Peyer's patch (tissue), 4 donors: ENCODE measurements around the gene PSEN1. TPM values are rescaled to one million over a fixed set of nuclear protein-coding genes. Genes with fewer than 3 reads are reported as not detected.
A peak's percentile ranks its signal among the peaks of the same experiment; 100 is the strongest.

Source experiments
- DNase-seq, 3 donors: peaks; one replicate each; pipeline ENCODE4 v3.0.0-alpha.2; 2017 to 2019
- H3K27ac ChIP-seq, 4 donors: fragments of 200-600 bp; sonication (generic); one replicate each; pipeline ENCODE4 v1.5.1; 2016 to 2019
- H3K27me3 ChIP-seq, 2 donors: fragments of 200-600 bp; sonication (generic); one replicate each; pipeline ENCODE4 v1.5.1; 2019
- H3K36me3 ChIP-seq, 3 donors: fragments of 200-600 bp; sonication (generic); one replicate each; pipeline ENCODE4 v1.5.1; 2016 to 2019
- H3K4me1 ChIP-seq, 4 donors: fragments of 200-600 bp; sonication (generic); one replicate each; pipeline ENCODE4 v1.5.1; 2016 to 2019
- H3K4me3 ChIP-seq, 4 donors: fragments of 200-600 bp; sonication (generic); 1 replicate in 3 of 4; 2 replicates in 1 of 4; pipeline ENCODE4 v1.5.1; 2016 to 2019; ENCODE audit warnings: mild to moderate bottlenecking in 1 of 4
- H3K9me3 ChIP-seq, 4 donors: fragments of 200-600 bp; sonication (generic); one replicate each; pipeline ENCODE4 v1.5.1; 2016 to 2019; ENCODE audit warnings: mild to moderate bottlenecking in 1 of 4
- POLR2A ChIP-seq, 2 donors: fragments of 450-650 bp; IDR thresholded peaks; one replicate each; pipeline ENCODE4 v1.5.1; 2017; ENCODE audit warnings: antibody characterized with exemption in 2 of 2, mild to moderate bottlenecking in 2 of 2, moderate library complexity in 2 of 2
- total RNA-seq, 4 donors: library from RNA; depleted of rRNA; stranded (reverse); fragments of >200 nt; gene quantifications; one replicate each; pipeline ENCODE4 v1.1.0, GENCODE V29; 2016
- TF ChIP-seq, protein P1 (sequence below), 6 experiments: fragments of 450-650 bp in 4 of 6; fragments of 200-600 bp in 2 of 6; sonication (generic) in 1 of 6; IDR thresholded peaks; one replicate each; pipeline ENCODE4 v1.5.1; 2017 to 2019; ENCODE audit warnings: antibody characterized with exemption in 6 of 6, mild to moderate bottlenecking in 3 of 6, moderate library complexity in 1 of 6

The PSEN1 gene
- total RNA-seq, 4 donors from 2014 or later: 32.2 to 118 (median 100) TPM

GRCh38 chr14:73230051-73230450 lies 93.7 kb downstream of the PSEN1 start:
- H3K4me3 ChIP-seq: no peak overlapping the region
- H3K9me3 ChIP-seq: no peaks in the 10 kb centered on the region
- H3K36me3 ChIP-seq: peaks cover 0 to 6% (median 0%) of the 10 kb centered on the region in 3 donors
- no peak for DNase-seq
- no peak overlapping the region for H3K27ac ChIP-seq
- no peaks in the 10 kb centered on the region for H3K27me3 ChIP-seq
- peaks cover 0 to 15% (median 0%) of the 10 kb centered on the region in 4 donors for H3K4me1 ChIP-seq
- TF ChIP-seq, protein P1, sequence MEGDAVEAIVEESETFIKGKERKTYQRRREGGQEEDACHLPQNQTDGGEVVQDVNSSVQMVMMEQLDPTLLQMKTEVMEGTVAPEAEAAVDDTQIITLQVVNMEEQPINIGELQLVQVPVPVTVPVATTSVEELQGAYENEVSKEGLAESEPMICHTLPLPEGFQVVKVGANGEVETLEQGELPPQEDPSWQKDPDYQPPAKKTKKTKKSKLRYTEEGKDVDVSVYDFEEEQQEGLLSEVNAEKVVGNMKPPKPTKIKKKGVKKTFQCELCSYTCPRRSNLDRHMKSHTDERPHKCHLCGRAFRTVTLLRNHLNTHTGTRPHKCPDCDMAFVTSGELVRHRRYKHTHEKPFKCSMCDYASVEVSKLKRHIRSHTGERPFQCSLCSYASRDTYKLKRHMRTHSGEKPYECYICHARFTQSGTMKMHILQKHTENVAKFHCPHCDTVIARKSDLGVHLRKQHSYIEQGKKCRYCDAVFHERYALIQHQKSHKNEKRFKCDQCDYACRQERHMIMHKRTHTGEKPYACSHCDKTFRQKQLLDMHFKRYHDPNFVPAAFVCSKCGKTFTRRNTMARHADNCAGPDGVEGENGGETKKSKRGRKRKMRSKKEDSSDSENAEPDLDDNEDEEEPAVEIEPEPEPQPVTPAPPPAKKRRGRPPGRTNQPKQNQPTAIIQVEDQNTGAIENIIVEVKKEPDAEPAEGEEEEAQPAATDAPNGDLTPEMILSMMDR (IDR thresholded peaks at IDR 0.05): no peak
- TF ChIP-seq POLR2A (IDR thresholded peaks at IDR 0.05): no peak

GRCh38 chr14:73231981-73232851 lies 95.9 kb downstream of the PSEN1 start:
- Histone ChIP-seq H3K9me3 (no peaks in the 10 kb centered on the region), H3K4me1 (peaks cover 0 to 31% (median under 1%) of the 10 kb centered on the region in 4 donors), H3K4me3 (no peak overlapping the region), H3K27me3 (no peaks in the 10 kb centered on the region), H3K36me3 (peaks cover 0 to 3% (median 0%) of the 10 kb centered on the region in 3 donors), H3K27ac (no peak overlapping the region)
- TF ChIP-seq, protein P1 (IDR thresholded peaks at IDR 0.05): peak in 2 of 6 experiments; percentile 18 to 20
- TF ChIP-seq POLR2A (IDR thresholded peaks at IDR 0.05): no peak
- no peak for DNase-seq

DNA sequence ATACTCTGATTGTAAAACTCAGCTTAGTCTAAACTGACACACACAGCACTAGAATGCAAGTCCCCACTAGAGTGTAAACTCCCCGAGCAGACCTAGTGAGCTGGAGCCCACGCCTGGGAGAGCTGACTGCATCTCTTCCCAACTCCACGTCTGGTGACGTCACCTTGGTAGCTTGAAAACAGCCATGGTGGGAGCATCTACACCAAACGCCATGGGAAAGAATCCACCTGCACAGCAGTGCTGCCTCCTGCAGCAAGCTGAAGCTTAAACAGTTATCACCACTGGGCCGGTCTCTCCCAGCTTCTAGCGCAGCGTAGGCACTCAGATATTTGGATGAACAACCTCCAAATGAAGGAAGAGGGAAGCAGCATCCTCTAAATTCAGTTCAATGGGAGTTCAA lies 96.7 kb downstream of the PSEN1 start:
- TF ChIP-seq POLR2A (IDR thresholded peaks at IDR 0.05): no peak
- TF ChIP-seq, protein P1 (IDR thresholded peaks at IDR 0.05): no peak
- Histone ChIP-seq H3K4me3 (no peak overlapping the region), H3K4me1 (peaks cover 0 to 36% (median 8%) of the 10 kb centered on the region in 4 donors), H3K9me3 (no peaks in the 10 kb centered on the region), H3K27me3 (no peaks in the 10 kb centered on the region), H3K36me3 (no peaks in the 10 kb centered on the region), H3K27ac (peak overlapping the region in 1 of 4 donors; percentile 6)
- no peak for DNase-seq

DNA sequence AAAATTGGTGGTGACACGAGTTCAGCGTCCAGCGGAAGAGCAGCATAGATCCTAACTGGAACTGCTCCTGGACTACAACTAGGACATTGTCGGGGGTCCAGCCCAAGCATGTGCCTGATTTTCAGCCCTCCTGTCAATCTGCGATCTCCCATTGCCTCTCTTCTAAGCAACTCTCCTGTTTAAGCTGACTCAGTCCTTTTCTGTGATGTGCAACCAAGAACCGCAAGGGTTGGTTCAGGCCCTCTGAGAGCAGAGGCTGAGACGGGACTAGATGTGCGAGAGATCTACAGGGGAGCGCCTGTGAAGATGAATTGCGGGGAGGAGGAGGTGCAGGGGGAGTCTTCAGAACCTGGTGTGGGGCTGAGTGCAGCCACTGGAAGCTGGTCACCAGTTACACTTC lies 97.3 kb downstream of the PSEN1 start:
- no peak for DNase-seq
- peaks cover 0 to 36% (median 14%) of the 10 kb centered on the region in 4 donors for H3K4me1 ChIP-seq
- no peak overlapping the region for H3K27ac ChIP-seq
- no peak for TF ChIP-seq POLR2A (IDR thresholded peaks at IDR 0.05)
- TF ChIP-seq, protein P1 (IDR thresholded peaks at IDR 0.05): no peak
- H3K4me3 ChIP-seq: no peak overlapping the region
- no peaks in the 10 kb centered on the region for H3K9me3 ChIP-seq
- H3K27me3 ChIP-seq: no peaks in the 10 kb centered on the region
- no peaks in the 10 kb centered on the region for H3K36me3 ChIP-seq

- TF ChIP-seq, protein P1 (IDR thresholded peaks at IDR 0.05): no peak
- no peak for TF ChIP-seq POLR2A (IDR thresholded peaks at IDR 0.05)
- no peak overlapping the region for H3K4me3 ChIP-seq
- no peaks in the 10 kb centered on the region for H3K9me3 ChIP-seq
- H3K27me3 ChIP-seq: no peaks in the 10 kb centered on the region
- DNase-seq: no peak
- H3K36me3 ChIP-seq: no peaks in the 10 kb centered on the region
- no peak overlapping the region for H3K27ac ChIP-seq
- H3K4me1 ChIP-seq: peaks cover 0 to 36% (median 15%) of the 10 kb centered on the region in 4 donors
These were observed 97.7 kb downstream of the PSEN1 start for GRCh38 chr14:73234029-73234428.
